SK-N-SH treated with all-trans-retinoic acid at 6 μM for 48 hours (cell line): ENCODE results near the gene IL24.

ENCODE experiments used
- ATAC-seq: fragments of 200-7000 bp; cut with Tn5 transposase; 3 replicates; pipeline ENCODE4 v1.9.1; 2020; ENCODE audit warnings: mild to moderate bottlenecking, moderate library complexity
- ARNTL ChIP-seq: fragments of 450-650 bp; formaldehyde crosslinking; IDR thresholded peaks from 2 replicates; pipeline ENCODE4 v1.5.0; 2020; ENCODE audit warnings: low read depth, mild to moderate bottlenecking, moderate library complexity, borderline replicate concordance
- BACH2 ChIP-seq: fragments of 250-450 bp; sonication (Bioruptor Pico); IDR thresholded peaks from 2 replicates; pipeline ENCODE4 v1.9.0; 2021; ENCODE audit warnings: mild to moderate bottlenecking, borderline replicate concordance
- CSDC2 ChIP-seq: fragments of 250-450 bp; sonication (Bioruptor Pico); IDR thresholded peaks from 2 replicates; pipeline ENCODE4 v1.5.0; 2020; ENCODE audit warnings: mild to moderate bottlenecking, moderate library complexity
- ESRRG ChIP-seq: fragments of 250-450 bp; sonication (Bioruptor Pico); IDR thresholded peaks from 2 replicates; pipeline ENCODE4 v1.6.1; 2021; ENCODE audit warnings: mild to moderate bottlenecking
- GLIS3 ChIP-seq: fragments of 250-450 bp; sonication (Bioruptor Pico); IDR thresholded peaks from 2 replicates; pipeline ENCODE4 v1.5.0; 2020; ENCODE audit warnings: mild to moderate bottlenecking, moderate library complexity
- ISL1 ChIP-seq: fragments of 250-450 bp; sonication (Bioruptor Pico); IDR thresholded peaks from 2 replicates; pipeline ENCODE4 v2.1.2; 2022; ENCODE audit warnings: mild to moderate bottlenecking, moderate library complexity
- OSR1 ChIP-seq: fragments of 250-450 bp; sonication (Bioruptor Pico); IDR thresholded peaks from 2 replicates; pipeline ENCODE4 v1.8.0; 2022; ENCODE audit warnings: moderate library complexity, mild to moderate bottlenecking, inconsistent platforms
- PPARA ChIP-seq: fragments of 250-450 bp; sonication (Bioruptor Pico); IDR thresholded peaks from 2 replicates; pipeline ENCODE4 v1.5.0; 2020; ENCODE audit warnings: mild to moderate bottlenecking, borderline replicate concordance
- SNAI2 ChIP-seq: fragments of 250-450 bp; sonication (Bioruptor Pico); IDR thresholded peaks from 2 replicates; pipeline ENCODE4 v1.5.0; 2020; ENCODE audit warnings: mild to moderate bottlenecking, moderate library complexity
- TCF4 ChIP-seq: fragments of 250-450 bp; sonication (Bioruptor Pico); IDR thresholded peaks from 2 replicates; pipeline ENCODE4 v1.8.0; 2021; ENCODE audit warnings: mild to moderate bottlenecking, moderate library complexity, borderline replicate concordance
- TOX ChIP-seq: fragments of 250-450 bp; sonication (Bioruptor Pico); IDR thresholded peaks from 2 replicates; pipeline ENCODE4 v1.8.0; 2021; ENCODE audit warnings: mild to moderate bottlenecking, moderate library complexity, borderline replicate concordance
- ZC3H10 ChIP-seq: fragments of 250-450 bp; sonication (Bioruptor Pico); IDR thresholded peaks from 2 replicates; pipeline ENCODE4 v1.5.1; 2021; ENCODE audit warnings: mild to moderate bottlenecking, moderate library complexity
- ZFP3 ChIP-seq: fragments of 250-450 bp; sonication (Bioruptor Pico); IDR thresholded peaks from 2 replicates; pipeline ENCODE4 v1.5.0; 2020; ENCODE audit warnings: mild to moderate bottlenecking, moderate library complexity
- ZFP30 ChIP-seq: fragments of 450-650 bp; formaldehyde crosslinking; IDR thresholded peaks from 2 replicates; pipeline ENCODE4 v1.5.0; 2022; ENCODE audit warnings: mild to moderate bottlenecking, moderate library complexity
- ZNF565 ChIP-seq: fragments of 450-650 bp; formaldehyde crosslinking; conservative IDR thresholded peaks from 2 replicates; pipeline ENCODE4 v1.5.0; 2020; ENCODE audit warnings: low read depth, mild to moderate bottlenecking, moderate library complexity
- ZNF70 ChIP-seq: fragments of 450-650 bp; formaldehyde crosslinking; IDR thresholded peaks from 2 replicates; pipeline ENCODE4 v1.5.0; 2020; ENCODE audit warnings: mild to moderate bottlenecking, moderate library complexity
- ZNF8 ChIP-seq: fragments of 450-650 bp; formaldehyde crosslinking; IDR thresholded peaks from 2 replicates; pipeline ENCODE4 v1.5.0; 2020; ENCODE audit warnings: mild to moderate bottlenecking, moderate library complexity
- TF ChIP-seq, protein P1 (sequence below): fragments of 250-450 bp; sonication (Bioruptor Pico); IDR thresholded peaks from 2 replicates; pipeline ENCODE4 v1.8.0; 2021; ENCODE audit warnings: low read depth, mild to moderate bottlenecking, moderate library complexity, borderline replicate concordance
- TF ChIP-seq, protein P2 (sequence below): fragments of 250-450 bp; sonication (Bioruptor Pico); IDR thresholded peaks from 2 replicates; pipeline ENCODE4 v1.8.0; 2020; ENCODE audit warnings: mild to moderate bottlenecking, moderate library complexity, borderline replicate concordance
- TF ChIP-seq, protein P3 (sequence below): fragments of 250-450 bp; sonication (Bioruptor Pico); IDR thresholded peaks from 2 replicates; pipeline ENCODE4 v1.5.0; 2020; ENCODE audit warnings: mild to moderate bottlenecking, moderate library complexity

IL24 gene

DNA sequence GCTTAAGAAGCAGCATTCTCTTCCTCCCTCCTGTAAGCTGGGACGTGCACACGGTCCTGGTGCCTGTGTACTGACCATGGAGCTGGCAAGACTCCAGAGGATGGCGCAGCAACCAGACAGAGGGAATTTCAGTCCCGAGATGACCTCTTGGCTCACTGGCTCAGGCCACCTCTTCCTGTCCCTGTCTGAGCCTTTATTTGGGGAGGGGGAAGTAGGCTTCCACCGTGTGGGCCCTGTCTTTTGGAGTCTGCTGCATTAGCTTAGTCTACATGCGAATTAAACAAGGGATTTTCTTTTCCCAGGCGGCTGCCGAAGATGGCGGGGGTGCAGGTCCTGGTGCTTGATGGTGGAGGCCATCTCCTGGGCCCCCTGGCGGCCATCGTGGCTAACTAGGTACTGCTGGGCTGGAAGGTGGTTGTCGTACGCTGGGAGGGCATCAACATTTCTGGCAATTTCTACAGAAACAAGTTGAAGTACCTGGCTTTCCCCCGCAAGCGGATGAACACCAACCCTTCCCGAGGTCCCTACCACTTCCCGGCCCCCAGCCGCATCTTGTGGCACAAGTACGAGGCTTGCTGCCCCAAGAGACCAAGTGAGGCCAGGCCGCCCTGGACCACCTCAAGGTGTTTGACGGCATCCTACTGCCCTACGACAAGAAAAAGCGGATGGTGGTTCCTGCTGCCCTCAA, 10.2 kb downstream of the IL24 start:
- no peak for ATAC-seq

DNA sequence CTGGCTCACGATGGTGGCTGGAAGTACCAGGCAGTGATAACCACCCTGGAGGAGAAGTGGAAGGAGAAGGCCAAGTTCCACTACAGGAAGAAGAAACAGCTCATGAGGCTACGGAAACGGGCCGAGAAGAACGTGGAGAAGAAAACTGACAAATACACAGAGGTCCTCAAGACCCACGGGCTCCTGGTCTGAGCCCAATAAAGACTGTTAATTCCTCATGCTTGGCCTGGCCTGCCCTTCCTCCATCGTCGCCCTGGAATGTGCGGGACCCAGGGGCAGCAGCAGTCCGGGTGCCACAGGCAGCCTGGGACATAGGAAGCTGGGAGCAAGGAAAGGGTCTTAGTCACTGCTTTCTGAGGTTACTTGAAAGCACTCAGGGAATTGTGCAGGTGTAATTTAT, 10.8 kb downstream of the IL24 start:
- ATAC-seq: no peak
- TF ChIP-seq ARNTL (no peak), ISL1 (CRISPR knock-in tag) (no peak), SNAI2 (CRISPR knock-in tag) (no peak), ZC3H10 (CRISPR knock-in tag) (no peak), TOX (no peak), ESRRG (CRISPR knock-in tag) (no peak), ZNF565 (CRISPR knock-in tag) (no peak), CSDC2 (CRISPR knock-in tag) (no peak), TCF4 (CRISPR knock-in tag) (no peak)
- TF ChIP-seq, protein P1, sequence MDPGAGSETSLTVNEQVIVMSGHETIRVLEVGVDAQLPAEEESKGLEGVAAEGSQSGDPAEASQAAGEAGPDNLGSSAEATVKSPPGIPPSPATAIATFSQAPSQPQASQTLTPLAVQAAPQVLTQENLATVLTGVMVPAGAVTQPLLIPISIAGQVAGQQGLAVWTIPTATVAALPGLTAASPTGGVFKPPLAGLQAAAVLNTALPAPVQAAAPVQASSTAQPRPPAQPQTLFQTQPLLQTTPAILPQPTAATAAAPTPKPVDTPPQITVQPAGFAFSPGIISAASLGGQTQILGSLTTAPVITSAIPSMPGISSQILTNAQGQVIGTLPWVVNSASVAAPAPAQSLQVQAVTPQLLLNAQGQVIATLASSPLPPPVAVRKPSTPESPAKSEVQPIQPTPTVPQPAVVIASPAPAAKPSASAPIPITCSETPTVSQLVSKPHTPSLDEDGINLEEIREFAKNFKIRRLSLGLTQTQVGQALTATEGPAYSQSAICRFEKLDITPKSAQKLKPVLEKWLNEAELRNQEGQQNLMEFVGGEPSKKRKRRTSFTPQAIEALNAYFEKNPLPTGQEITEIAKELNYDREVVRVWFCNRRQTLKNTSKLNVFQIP (CRISPR knock-in tag): no peak

More for the DNA sequence above, 10.2 kb downstream of the IL24 start:
- TF ChIP-seq, protein P2, sequence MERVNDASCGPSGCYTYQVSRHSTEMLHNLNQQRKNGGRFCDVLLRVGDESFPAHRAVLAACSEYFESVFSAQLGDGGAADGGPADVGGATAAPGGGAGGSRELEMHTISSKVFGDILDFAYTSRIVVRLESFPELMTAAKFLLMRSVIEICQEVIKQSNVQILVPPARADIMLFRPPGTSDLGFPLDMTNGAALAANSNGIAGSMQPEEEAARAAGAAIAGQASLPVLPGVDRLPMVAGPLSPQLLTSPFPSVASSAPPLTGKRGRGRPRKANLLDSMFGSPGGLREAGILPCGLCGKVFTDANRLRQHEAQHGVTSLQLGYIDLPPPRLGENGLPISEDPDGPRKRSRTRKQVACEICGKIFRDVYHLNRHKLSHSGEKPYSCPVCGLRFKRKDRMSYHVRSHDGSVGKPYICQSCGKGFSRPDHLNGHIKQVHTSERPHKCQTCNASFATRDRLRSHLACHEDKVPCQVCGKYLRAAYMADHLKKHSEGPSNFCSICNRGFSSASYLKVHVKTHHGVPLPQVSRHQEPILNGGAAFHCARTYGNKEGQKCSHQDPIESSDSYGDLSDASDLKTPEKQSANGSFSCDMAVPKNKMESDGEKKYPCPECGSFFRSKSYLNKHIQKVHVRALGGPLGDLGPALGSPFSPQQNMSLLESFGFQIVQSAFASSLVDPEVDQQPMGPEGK (CRISPR knock-in tag): no peak
- TF ChIP-seq ZNF70 (no peak), ESRRG (CRISPR knock-in tag) (no peak), OSR1 (CRISPR knock-in tag) (no peak), CSDC2 (CRISPR knock-in tag) (no peak), ARNTL (no peak), GLIS3 (CRISPR knock-in tag) (no peak), ZNF8 (CRISPR knock-in tag) (no peak), ZFP30 (no peak), BACH2 (no peak), PPARA (CRISPR knock-in tag) (no peak), TOX (no peak)
- TF ChIP-seq, protein P1 (CRISPR knock-in tag): no peak
- TF ChIP-seq, protein P3, sequence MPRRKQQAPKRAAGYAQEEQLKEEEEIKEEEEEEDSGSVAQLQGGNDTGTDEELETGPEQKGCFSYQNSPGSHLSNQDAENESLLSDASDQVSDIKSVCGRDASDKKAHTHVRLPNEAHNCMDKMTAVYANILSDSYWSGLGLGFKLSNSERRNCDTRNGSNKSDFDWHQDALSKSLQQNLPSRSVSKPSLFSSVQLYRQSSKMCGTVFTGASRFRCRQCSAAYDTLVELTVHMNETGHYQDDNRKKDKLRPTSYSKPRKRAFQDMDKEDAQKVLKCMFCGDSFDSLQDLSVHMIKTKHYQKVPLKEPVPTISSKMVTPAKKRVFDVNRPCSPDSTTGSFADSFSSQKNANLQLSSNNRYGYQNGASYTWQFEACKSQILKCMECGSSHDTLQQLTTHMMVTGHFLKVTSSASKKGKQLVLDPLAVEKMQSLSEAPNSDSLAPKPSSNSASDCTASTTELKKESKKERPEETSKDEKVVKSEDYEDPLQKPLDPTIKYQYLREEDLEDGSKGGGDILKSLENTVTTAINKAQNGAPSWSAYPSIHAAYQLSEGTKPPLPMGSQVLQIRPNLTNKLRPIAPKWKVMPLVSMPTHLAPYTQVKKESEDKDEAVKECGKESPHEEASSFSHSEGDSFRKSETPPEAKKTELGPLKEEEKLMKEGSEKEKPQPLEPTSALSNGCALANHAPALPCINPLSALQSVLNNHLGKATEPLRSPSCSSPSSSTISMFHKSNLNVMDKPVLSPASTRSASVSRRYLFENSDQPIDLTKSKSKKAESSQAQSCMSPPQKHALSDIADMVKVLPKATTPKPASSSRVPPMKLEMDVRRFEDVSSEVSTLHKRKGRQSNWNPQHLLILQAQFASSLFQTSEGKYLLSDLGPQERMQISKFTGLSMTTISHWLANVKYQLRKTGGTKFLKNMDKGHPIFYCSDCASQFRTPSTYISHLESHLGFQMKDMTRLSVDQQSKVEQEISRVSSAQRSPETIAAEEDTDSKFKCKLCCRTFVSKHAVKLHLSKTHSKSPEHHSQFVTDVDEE: no peak

DNA sequence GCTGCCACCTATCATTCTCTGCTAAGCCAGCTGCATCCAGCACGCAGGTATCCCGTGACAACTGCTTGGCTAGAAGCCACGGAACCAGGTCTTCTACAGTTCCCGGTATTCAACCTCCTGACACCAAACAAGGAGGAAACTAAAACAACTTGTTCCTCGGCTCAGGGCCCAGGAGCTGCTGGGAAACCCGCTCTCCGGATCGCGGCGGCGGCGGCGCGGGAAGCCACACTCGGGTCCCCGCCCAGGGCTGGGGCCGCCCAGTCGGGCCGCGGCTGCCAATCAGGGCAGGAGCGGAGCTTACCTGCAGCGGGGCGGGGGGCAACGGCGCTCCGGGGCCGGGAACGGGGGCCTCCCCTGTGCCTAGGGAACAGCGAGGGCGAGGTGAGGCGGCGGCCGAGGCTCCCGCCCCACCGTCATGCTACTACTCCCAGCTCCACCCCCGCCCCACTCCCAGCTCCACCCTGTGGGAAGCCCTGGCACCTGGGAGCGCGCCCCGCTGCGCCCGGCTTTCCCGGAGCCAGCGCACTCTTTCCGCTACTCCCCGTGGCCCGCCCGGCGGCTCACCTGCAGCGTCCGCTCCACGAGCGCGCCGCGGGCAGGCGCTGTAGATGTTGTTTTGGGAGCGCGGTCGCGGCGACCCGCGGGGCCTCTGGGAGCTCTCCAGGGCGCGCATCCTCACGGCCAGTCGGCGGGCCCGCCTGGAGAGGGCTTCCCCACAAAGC, 12.1 kb downstream of the IL24 start:
- TF ChIP-seq, protein P2 (CRISPR knock-in tag): no peak
- TF ChIP-seq ZFP3 (CRISPR knock-in tag) (no peak), SNAI2 (CRISPR knock-in tag) (no peak)
- ATAC-seq: peak; percentile 42
